Measurements from ENCODE around the gene NFE2L2.

GRCh38 chr2:177193240-177193639, 71.3 kb downstream of the NFE2L2 start:
- no peak for TF ChIP-seq CTCF (IDR thresholded peaks at IDR 0.05)
- TF ChIP-seq POLR2A (IDR thresholded peaks at IDR 0.05): no peak
